Activated T-helper 1 cell treated with Interleukin-2 at 50 U/mL for 16 hours (primary cell): ENCODE results near the gene MTUS2.
"Not testable (repeated sequence)": the region's sequence is repeated elsewhere in the genome, so short reads cannot be mapped to it uniquely, and the experiment has no call there.

Experiments used
- DNase-seq: peaks from one replicate; pipeline ENCODE4 v3.0.0-alpha.2; 2020; ENCODE audit warnings: low read depth

The MTUS2 gene

GRCh38 chr13:28958441-28958840, 138.3 kb downstream of the MTUS2 start:
- DNase-seq: no peak

GRCh38 chr13:28964052-28964451, 143.9 kb downstream of the MTUS2 start:
- DNase-seq: no peak

- no peak for DNase-seq
Measured at GRCh38 chr13:28964803-28965202, 144.7 kb downstream of the MTUS2 start.

GRCh38 chr13:28967029-28967915, 147.1 kb downstream of the MTUS2 start:
- no peak for DNase-seq

GRCh38 chr13:28976195-28976594, 156.1 kb downstream of the MTUS2 start:
- no peak for DNase-seq

- no peak for DNase-seq
Measured at GRCh38 chr13:28976636-28977035, 156.5 kb downstream of the MTUS2 start.

- no peak for DNase-seq
Measured at GRCh38 chr13:28978574-28978973, 158.4 kb downstream of the MTUS2 start.

GRCh38 chr13:28981530-28981929, 161.4 kb downstream of the MTUS2 start:
- no peak for DNase-seq

GRCh38 chr13:28983641-28984040, 163.5 kb downstream of the MTUS2 start:
- DNase-seq: no peak

GRCh38 chr13:28984326-28984725, 164.2 kb downstream of the MTUS2 start:
- DNase-seq: no peak

- DNase-seq: no peak
Measured at GRCh38 chr13:28984825-28985224, 164.7 kb downstream of the MTUS2 start.

GRCh38 chr13:28990378-28990777, 170.2 kb downstream of the MTUS2 start:
- DNase-seq: not testable (repeated sequence)

- no peak for DNase-seq
Measured at GRCh38 chr13:28991764-28992163, 171.6 kb downstream of the MTUS2 start.

GRCh38 chr13:29000826-29001225, 180.7 kb downstream of the MTUS2 start:
- no peak for DNase-seq

GRCh38 chr13:29005035-29005762, 185.1 kb downstream of the MTUS2 start:
- DNase-seq: no peak

- DNase-seq: no peak
Measured at GRCh38 chr13:29005763-29006120, 185.6 kb downstream of the MTUS2 start.

- no peak for DNase-seq
Measured at GRCh38 chr13:29006359-29006850, 186.3 kb downstream of the MTUS2 start.

- DNase-seq: no peak
Measured at GRCh38 chr13:29008296-29008695, 188.2 kb downstream of the MTUS2 start.

GRCh38 chr13:29020314-29020713, 200.2 kb downstream of the MTUS2 start:
- DNase-seq: no peak

GRCh38 chr13:29021311-29021710, 201.2 kb downstream of the MTUS2 start:
- no peak for DNase-seq

GRCh38 chr13:29021717-29022116, 201.6 kb downstream of the MTUS2 start:
- no peak for DNase-seq

- DNase-seq: no peak
Measured at GRCh38 chr13:29022410-29022809, 202.3 kb downstream of the MTUS2 start.

- DNase-seq: no peak
Measured at GRCh38 chr13:29022968-29023367, 202.8 kb downstream of the MTUS2 start.
